GM12878 (cell line): ENCODE data around the gene RNU6-9.

Experiments used
- CTCF ChIP-seq, 3 experiments: IDR thresholded peaks in 2 of 3; conservative IDR thresholded peaks in 1 of 3; 2 replicates each; pipeline ENCODE4 v1.5.1; 2011; ENCODE audit warnings: low read depth in 3 of 3, low read length in 3 of 3, mild to moderate bottlenecking in 3 of 3, control low read depth in 2 of 3, moderate library complexity in 2 of 3, inconsistent platforms in 1 of 3, mixed read lengths in 1 of 3; ENCODE audit not compliant: control insufficient read depth in 2 of 3, insufficient read depth in 1 of 3; ENCODE audit errors: extremely low read depth in 1 of 3
- EGR1 ChIP-seq, 2 experiments: IDR thresholded peaks; 1 replicate in 1 of 2; 2 replicates in 1 of 2; pipeline ENCODE4 v1.6.1; 2011 to 2012; ENCODE audit warnings: low read depth in 2 of 2, low read length in 2 of 2, borderline replicate concordance in 1 of 2, mild to moderate bottlenecking in 1 of 2, moderate library complexity in 1 of 2
- ESRRA ChIP-seq: IDR thresholded peaks from 2 replicates; pipeline ENCODE4 v1.6.1; 2012; ENCODE audit warnings: mild to moderate bottlenecking, low read length, improper control_type of control experiment
- HDAC2 ChIP-seq: fragments of 200-600 bp; sonication (generic); IDR thresholded peaks from 2 replicates; pipeline ENCODE4 v1.6.1; 2017
- MTA3 ChIP-seq: IDR thresholded peaks from 2 replicates; pipeline ENCODE4 v1.6.1; 2012; ENCODE audit warnings: low read length, inconsistent platforms, borderline replicate concordance
- NFYB ChIP-seq: IDR thresholded peaks from 2 replicates; pipeline ENCODE4 v1.6.1; 2011; ENCODE audit warnings: low read depth, mild to moderate bottlenecking, low read length, improper control_type of control experiment, moderate library complexity; ENCODE audit not compliant: insufficient read depth
- POLR2A ChIP-seq: IDR thresholded peaks from 2 replicates; pipeline ENCODE4 v1.6.1; 2011; ENCODE audit warnings: low read depth, mild to moderate bottlenecking, low read length
- POLR2AphosphoS5 ChIP-seq: IDR thresholded peaks from 2 replicates; pipeline ENCODE4 v1.6.1; 2011; ENCODE audit warnings: mild to moderate bottlenecking, low read length, inconsistent platforms
- REST ChIP-seq: IDR thresholded peaks from 2 replicates; pipeline ENCODE4 v1.6.1; 2012; ENCODE audit warnings: mild to moderate bottlenecking, low read depth, low read length
- RFX5 ChIP-seq: IDR thresholded peaks from 2 replicates; pipeline ENCODE4 v1.6.1; 2011; ENCODE audit warnings: low read depth, low read length, improper control_type of control experiment
- TAF1 ChIP-seq: IDR thresholded peaks from 2 replicates; pipeline ENCODE4 v1.6.1; 2011; ENCODE audit warnings: mild to moderate bottlenecking, low read depth, low read length, borderline replicate concordance
- USF1 ChIP-seq: IDR thresholded peaks from 2 replicates; pipeline ENCODE4 v1.6.1; 2011; ENCODE audit warnings: borderline replicate concordance, low read depth, mild to moderate bottlenecking, moderate library complexity, mixed read lengths, low read length; ENCODE audit not compliant: insufficient read depth; ENCODE audit errors: extremely low read length
- ZNF384 ChIP-seq: IDR thresholded peaks from 2 replicates; pipeline ENCODE4 v1.6.1; 2012; ENCODE audit warnings: low read depth, mild to moderate bottlenecking, low read length, improper control_type of control experiment, borderline replicate concordance

GRCh38 chr19:900302-901111 is 7.2 kb downstream of the RNU6-9 start:
- TF ChIP-seq EGR1 (IDR thresholded peaks at IDR 0.05; ENCODE audit: borderline replicate concordance in 1 of 2, low read depth in 2 of 2, low read length in 2 of 2) = no peak
- no peak for TF ChIP-seq NFYB
- no peak for TF ChIP-seq POLR2AphosphoS5
- no peak; the same call in 1 of the 2 replicates for TF ChIP-seq POLR2A
- TF ChIP-seq TAF1 = no peak
- TF ChIP-seq USF1 = no peak
- no peak for TF ChIP-seq MTA3
- TF ChIP-seq RFX5 = no peak
- TF ChIP-seq REST = no peak
- TF ChIP-seq CTCF (IDR thresholded peaks at IDR 0.05 in 2 of 3, conservative IDR thresholded peaks at IDR 0.05 in 1 of 3; ENCODE audit: control insufficient read depth in 2 of 3, extremely low read depth in 1 of 3, insufficient read depth in 1 of 3, low read depth in 3 of 3, low read length in 3 of 3) = no peak
- no peak for TF ChIP-seq ZNF384
- no peak for TF ChIP-seq ESRRA
- no peak for TF ChIP-seq HDAC2
